ENCODE measurements around the gene TAOK1. TPM values are rescaled to one million over a fixed set of nuclear protein-coding genes. Genes with fewer than 3 reads are reported as not detected.

The TAOK1 gene
- total RNA-seq, 1 experiment from 2014 or later = 87.1 TPM

DNA sequence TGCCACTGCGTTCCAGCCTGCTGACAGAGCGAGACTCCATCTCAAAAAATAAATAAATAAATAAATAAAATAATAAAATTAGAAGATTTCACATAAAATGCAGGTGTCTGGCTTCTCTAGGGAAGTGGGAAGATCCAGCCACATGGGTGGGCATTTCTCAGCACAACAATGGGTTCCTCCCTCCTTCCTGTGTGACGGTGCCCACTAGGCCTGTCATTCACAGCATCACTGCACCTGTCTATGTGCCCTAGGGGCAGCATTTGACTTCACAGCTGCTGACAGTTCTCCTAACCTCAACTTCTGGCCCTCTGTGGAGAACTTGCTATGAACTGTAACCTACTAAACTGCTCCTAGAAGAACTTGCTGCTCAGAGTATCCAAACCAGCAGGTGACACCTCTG is 173.7 kb downstream of the TAOK1 start (continued):
- TF ChIP-seq FOXK1 (CRISPR knock-in tag; IDR thresholded peaks at IDR 0.05) (no peak), TEAD4 (CRISPR knock-in tag; IDR thresholded peaks at IDR 0.05) (no peak), GTF2I (CRISPR knock-in tag; conservative IDR thresholded peaks at IDR 0.05) (no peak), TP53 (CRISPR knock-in tag; IDR thresholded peaks at IDR 0.05) (no peak), ZNF671 (CRISPR knock-in tag; IDR thresholded peaks at IDR 0.05) (no peak)
- TF ChIP-seq, protein P1, sequence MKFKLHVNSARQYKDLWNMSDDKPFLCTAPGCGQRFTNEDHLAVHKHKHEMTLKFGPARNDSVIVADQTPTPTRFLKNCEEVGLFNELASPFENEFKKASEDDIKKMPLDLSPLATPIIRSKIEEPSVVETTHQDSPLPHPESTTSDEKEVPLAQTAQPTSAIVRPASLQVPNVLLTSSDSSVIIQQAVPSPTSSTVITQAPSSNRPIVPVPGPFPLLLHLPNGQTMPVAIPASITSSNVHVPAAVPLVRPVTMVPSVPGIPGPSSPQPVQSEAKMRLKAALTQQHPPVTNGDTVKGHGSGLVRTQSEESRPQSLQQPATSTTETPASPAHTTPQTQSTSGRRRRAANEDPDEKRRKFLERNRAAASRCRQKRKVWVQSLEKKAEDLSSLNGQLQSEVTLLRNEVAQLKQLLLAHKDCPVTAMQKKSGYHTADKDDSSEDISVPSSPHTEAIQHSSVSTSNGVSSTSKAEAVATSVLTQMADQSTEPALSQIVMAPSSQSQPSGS (CRISPR knock-in tag; IDR thresholded peaks at IDR 0.05; ENCODE audit: borderline replicate concordance, low read depth) = no peak
- TF ChIP-seq, protein P2, sequence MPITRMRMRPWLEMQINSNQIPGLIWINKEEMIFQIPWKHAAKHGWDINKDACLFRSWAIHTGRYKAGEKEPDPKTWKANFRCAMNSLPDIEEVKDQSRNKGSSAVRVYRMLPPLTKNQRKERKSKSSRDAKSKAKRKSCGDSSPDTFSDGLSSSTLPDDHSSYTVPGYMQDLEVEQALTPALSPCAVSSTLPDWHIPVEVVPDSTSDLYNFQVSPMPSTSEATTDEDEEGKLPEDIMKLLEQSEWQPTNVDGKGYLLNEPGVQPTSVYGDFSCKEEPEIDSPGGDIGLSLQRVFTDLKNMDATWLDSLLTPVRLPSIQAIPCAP (CRISPR knock-in tag; IDR thresholded peaks at IDR 0.05) = no peak
- TF ChIP-seq, protein P3, sequence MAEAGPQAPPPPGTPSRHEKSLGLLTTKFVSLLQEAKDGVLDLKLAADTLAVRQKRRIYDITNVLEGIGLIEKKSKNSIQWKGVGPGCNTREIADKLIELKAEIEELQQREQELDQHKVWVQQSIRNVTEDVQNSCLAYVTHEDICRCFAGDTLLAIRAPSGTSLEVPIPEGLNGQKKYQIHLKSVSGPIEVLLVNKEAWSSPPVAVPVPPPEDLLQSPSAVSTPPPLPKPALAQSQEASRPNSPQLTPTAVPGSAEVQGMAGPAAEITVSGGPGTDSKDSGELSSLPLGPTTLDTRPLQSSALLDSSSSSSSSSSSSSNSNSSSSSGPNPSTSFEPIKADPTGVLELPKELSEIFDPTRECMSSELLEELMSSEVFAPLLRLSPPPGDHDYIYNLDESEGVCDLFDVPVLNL (CRISPR knock-in tag; IDR thresholded peaks at IDR 0.05; ENCODE audit: borderline replicate concordance, low read depth) = no peak

DNA sequence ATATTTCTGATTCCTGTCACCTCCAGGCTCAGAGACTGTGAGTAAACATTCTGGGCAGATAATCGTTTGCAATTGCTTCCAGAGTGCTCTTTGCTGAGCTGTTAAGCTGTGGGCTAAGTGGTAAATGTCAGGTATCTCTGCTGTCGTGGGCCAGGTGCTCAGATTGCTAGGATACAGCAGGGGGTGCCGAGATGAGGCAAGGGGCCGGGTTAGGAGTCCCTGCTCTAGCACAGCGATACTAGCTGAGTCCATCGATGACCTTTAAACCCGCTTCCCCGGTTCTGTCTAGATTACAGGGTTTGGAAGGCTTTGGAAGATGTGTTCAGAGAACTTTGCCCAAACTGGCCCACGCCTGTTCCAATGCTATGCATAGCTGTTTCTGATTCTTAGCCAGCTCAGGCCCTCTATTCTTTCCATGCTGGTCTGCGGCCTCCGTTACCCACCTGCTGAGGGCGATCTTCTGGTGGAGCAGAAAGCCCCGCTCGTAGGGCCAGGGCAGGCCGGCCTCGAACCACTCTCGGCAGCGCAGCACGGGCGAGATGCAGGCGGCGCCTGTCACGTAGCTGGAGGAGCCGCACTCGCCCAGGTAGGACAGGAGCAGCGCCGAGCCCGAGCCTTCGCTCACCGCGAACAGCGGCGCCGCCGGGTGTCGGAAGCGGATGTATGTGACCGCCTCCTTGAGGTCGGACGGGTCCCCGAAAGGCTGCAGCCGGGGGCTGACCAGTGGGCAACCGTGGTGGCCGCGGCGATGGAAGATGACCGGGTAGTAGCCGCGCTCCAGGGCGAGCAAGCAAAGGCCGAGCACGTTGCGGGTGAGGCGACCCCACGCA is 175.7 kb downstream of the TAOK1 start:
- ChIA-PET POLR2A (interaction anchor here (1.4 kb wide), 1 partner anchor 27 kb away, joined by 3 read pairs; the partner anchor contains the start of gene ANKRD13B), CTCF (interaction anchor here (0.6 to 11.4 kb wide), 16 partner anchors 10 to 314 kb away, joined by 3 to 112 read pairs (median 6); partner anchors contain the start of genes ANKRD13B, CORO6 and TAOK1)
- H3K27ac Mint-ChIP-seq = no peak overlapping the region
- peaks cover 11% of the 10 kb centered on the region for H3K4me1 Mint-ChIP-seq
- ATAC-seq = peak; percentile 22
- no peaks in the 10 kb centered on the region for H3K36me3 Mint-ChIP-seq
- H3K9me3 Mint-ChIP-seq = no peaks in the 10 kb centered on the region
- peaks cover 46% of the 10 kb centered on the region for H3K27me3 Mint-ChIP-seq (ENCODE audit: low read depth)
- DNase-seq (ENCODE audit: low spot score) = peak; percentile 76
- peak overlapping the region; percentile 79 for H3K4me3 Mint-ChIP-seq
- no peak; the same call in 1 of the 2 replicates for TF ChIP-seq NFE2L1 (CRISPR knock-in tag; IDR thresholded peaks at IDR 0.05)
- no peak for TF ChIP-seq CREB1 (CRISPR knock-in tag; IDR thresholded peaks at IDR 0.05)
- TF ChIP-seq SMAD3 (CRISPR knock-in tag; IDR thresholded peaks at IDR 0.05; ENCODE audit: borderline replicate concordance) = no peak
- TF ChIP-seq ESRRA (CRISPR knock-in tag; IDR thresholded peaks at IDR 0.05; ENCODE audit: borderline replicate concordance) = no peak
- TF ChIP-seq FOXP1 (CRISPR knock-in tag; IDR thresholded peaks at IDR 0.05; ENCODE audit: borderline replicate concordance) = peak; percentile 68; the same call in 1 of the 2 replicates
- TF ChIP-seq, protein P1 (CRISPR knock-in tag; IDR thresholded peaks at IDR 0.05; ENCODE audit: borderline replicate concordance, low read depth) = no peak
- 0 out of 2 replicates have a peak, but pooled peaks have one; percentile 10 for TF ChIP-seq TP53 (CRISPR knock-in tag; IDR thresholded peaks at IDR 0.05)
- peak; percentile 42; the same call in 1 of the 2 replicates for TF ChIP-seq GABPB1 (CRISPR knock-in tag; IDR thresholded peaks at IDR 0.05)
- no peak for TF ChIP-seq NR1H2 (CRISPR knock-in tag; IDR thresholded peaks at IDR 0.05)
- TF ChIP-seq MYBL2 (CRISPR knock-in tag; IDR thresholded peaks at IDR 0.05) = 0 out of 2 replicates have a peak, but pooled peaks have one; percentile 59
- TF ChIP-seq ZBTB21 (CRISPR knock-in tag; IDR thresholded peaks at IDR 0.05; ENCODE audit: borderline replicate concordance) = 0 out of 2 replicates have a peak, but pooled peaks have one; percentile 46
- TF ChIP-seq, protein P4, sequence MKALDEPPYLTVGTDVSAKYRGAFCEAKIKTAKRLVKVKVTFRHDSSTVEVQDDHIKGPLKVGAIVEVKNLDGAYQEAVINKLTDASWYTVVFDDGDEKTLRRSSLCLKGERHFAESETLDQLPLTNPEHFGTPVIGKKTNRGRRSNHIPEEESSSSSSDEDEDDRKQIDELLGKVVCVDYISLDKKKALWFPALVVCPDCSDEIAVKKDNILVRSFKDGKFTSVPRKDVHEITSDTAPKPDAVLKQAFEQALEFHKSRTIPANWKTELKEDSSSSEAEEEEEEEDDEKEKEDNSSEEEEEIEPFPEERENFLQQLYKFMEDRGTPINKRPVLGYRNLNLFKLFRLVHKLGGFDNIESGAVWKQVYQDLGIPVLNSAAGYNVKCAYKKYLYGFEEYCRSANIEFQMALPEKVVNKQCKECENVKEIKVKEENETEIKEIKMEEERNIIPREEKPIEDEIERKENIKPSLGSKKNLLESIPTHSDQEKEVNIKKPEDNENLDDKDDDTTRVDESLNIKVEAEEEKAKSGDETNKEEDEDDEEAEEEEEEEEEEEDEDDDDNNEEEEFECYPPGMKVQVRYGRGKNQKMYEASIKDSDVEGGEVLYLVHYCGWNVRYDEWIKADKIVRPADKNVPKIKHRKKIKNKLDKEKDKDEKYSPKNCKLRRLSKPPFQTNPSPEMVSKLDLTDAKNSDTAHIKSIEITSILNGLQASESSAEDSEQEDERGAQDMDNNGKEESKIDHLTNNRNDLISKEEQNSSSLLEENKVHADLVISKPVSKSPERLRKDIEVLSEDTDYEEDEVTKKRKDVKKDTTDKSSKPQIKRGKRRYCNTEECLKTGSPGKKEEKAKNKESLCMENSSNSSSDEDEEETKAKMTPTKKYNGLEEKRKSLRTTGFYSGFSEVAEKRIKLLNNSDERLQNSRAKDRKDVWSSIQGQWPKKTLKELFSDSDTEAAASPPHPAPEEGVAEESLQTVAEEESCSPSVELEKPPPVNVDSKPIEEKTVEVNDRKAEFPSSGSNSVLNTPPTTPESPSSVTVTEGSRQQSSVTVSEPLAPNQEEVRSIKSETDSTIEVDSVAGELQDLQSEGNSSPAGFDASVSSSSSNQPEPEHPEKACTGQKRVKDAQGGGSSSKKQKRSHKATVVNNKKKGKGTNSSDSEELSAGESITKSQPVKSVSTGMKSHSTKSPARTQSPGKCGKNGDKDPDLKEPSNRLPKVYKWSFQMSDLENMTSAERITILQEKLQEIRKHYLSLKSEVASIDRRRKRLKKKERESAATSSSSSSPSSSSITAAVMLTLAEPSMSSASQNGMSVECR (CRISPR knock-in tag; IDR thresholded peaks at IDR 0.05; ENCODE audit: borderline replicate concordance) = 0 out of 2 replicates have a peak, but pooled peaks have one; percentile 54
- TF ChIP-seq FOXK1 (CRISPR knock-in tag; IDR thresholded peaks at IDR 0.05) = 0 out of 2 replicates have a peak, but pooled peaks have one; percentile 48
- no peak for TF ChIP-seq PRRX2 (CRISPR knock-in tag; IDR thresholded peaks at IDR 0.05)
- TF ChIP-seq, protein P5, sequence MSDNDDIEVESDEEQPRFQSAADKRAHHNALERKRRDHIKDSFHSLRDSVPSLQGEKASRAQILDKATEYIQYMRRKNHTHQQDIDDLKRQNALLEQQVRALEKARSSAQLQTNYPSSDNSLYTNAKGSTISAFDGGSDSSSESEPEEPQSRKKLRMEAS (CRISPR knock-in tag; IDR thresholded peaks at IDR 0.05) = peak; percentile 32; the same call in 1 of the 2 replicates
- no peak for TF ChIP-seq OVOL2 (CRISPR knock-in tag; IDR thresholded peaks at IDR 0.05; ENCODE audit: borderline replicate concordance)
- TF ChIP-seq MXD4 (CRISPR knock-in tag; IDR thresholded peaks at IDR 0.05; ENCODE audit: borderline replicate concordance) = no peak
